Measurements from ENCODE around the gene TEX53. TPM values are rescaled to one million over a fixed set of nuclear protein-coding genes. Genes with fewer than 3 reads are reported as not detected.

The TEX53 gene
- total and polyA plus RNA-seq, 7 donors, result not detected

DNA sequence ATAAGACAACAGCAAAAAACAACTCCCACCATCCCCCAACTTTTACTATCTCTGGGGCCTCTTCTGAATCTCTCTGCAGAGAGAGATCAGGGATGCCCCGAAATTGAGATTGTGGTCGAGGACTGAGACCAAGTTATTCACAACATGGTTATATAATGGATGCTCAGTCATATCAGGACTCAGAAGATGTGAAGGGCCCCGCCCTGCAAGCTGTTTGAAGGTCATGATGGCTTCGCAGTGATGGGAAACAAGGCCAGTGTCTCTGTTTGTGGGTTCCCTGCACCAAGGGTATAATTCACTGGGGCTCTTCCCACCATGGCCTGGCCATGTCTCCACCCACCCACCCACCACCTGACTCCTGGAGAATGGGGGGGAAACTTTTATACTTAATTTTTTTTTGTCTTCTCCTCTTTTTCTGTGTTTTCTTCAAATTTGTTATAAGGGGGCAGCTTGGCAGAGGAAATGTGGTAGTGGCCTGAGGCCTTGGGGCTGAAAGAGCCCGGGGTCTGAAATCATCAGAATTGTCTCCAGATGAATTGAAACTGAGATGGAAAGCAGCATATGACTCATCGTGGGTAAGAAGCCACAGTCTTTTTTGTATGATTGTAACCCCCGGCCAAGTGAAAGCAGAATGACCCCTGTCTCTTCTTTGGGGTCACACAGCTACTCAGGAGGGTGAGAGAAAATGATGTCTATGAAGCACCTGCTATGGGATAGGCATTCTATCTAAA is 39.4 kb upstream of the TEX53 start:
- Histone ChIP-seq H3K9me3 (no peaks in the 10 kb centered on the region), H3K27ac (no peak overlapping the region), H3K36me3 (ENCODE audit: insufficient read depth in 1 of 2, low read depth in 1 of 2) (no peaks in the 10 kb centered on the region), H3K4me3 (no peak overlapping the region), H3K4me1 (no peaks in the 10 kb centered on the region), H3K27me3 (ENCODE audit: insufficient read depth in 3 of 3, low read length in 2 of 3) (no peaks in the 10 kb centered on the region)
- WGBS, 3 donors, result 80 to 87% (median 86%) methylated on average over 7 of the region's 7 CpGs
- intact Hi-C loops (cut with DNase I), result no loop called here
- no peak for TF ChIP-seq CTCF (IDR thresholded peaks at IDR 0.05)
- no peak for DNase-seq
- ATAC-seq, result no peak

- Histone ChIP-seq H3K9me3 (no peaks in the 10 kb centered on the region), H3K27me3 (ENCODE audit: insufficient read depth in 3 of 3, low read length in 2 of 3) (no peaks in the 10 kb centered on the region), H3K4me3 (no peak overlapping the region), H3K4me1 (no peaks in the 10 kb centered on the region), H3K27ac (no peak overlapping the region), H3K36me3 (ENCODE audit: insufficient read depth in 1 of 2, low read depth in 1 of 2) (no peaks in the 10 kb centered on the region)
- DNase-seq, result no peak
- no peak for ATAC-seq
- intact Hi-C loops (cut with DNase I), result no loop called here
- 81 to 88% (median 85%) methylated on average over 2 of the region's 2 CpGs for WGBS, 3 donors
- TF ChIP-seq CTCF (IDR thresholded peaks at IDR 0.05), result no peak
These were observed 38.3 kb upstream of the TEX53 start for GRCh38 chr9:114695948-114696347.

GRCh38 chr9:114694719-114695269 is 37.2 kb upstream of the TEX53 start:
- no peaks in the 10 kb centered on the region for H3K36me3 ChIP-seq (ENCODE audit: insufficient read depth in 1 of 2, low read depth in 1 of 2)
- WGBS, 3 donors, result 85 to 90% (median 87%) methylated on average over 6 of the region's 6 CpGs
- intact Hi-C loops (cut with DNase I), result no loop called here
- H3K4me1 ChIP-seq, result no peaks in the 10 kb centered on the region
- no peak for DNase-seq
- no peaks in the 10 kb centered on the region for H3K27me3 ChIP-seq (ENCODE audit: insufficient read depth in 3 of 3, low read length in 2 of 3)
- ATAC-seq, result no peak
- no peak for TF ChIP-seq CTCF (IDR thresholded peaks at IDR 0.05)
- H3K9me3 ChIP-seq, result no peaks in the 10 kb centered on the region
- no peak overlapping the region for H3K4me3 ChIP-seq
- H3K27ac ChIP-seq, result no peak overlapping the region

DNA sequence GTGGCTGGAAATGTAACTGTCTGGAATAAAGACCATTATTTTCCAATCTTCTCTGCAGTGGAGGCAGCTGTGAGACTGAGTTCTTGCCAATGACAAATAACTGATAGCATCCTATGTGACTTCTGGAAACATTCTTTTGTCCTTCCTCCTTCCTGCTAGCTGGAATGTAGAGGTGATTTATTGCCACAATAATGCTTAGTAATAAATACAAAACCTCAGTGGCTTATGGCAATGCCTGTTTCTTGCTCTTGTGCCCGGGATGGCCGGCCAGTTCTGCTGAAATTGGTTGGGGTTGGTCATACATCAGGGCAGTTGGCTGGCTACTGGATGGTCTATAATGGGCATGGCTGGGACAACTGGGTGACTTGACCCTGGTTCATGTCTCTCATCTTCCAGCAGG is 36.5 kb upstream of the TEX53 start:
- H3K27ac ChIP-seq, result no peak overlapping the region
- no peaks in the 10 kb centered on the region for H3K4me1 ChIP-seq
- no peak for DNase-seq
- 17 to 36% (median 35%) methylated on average over 2 of the region's 2 CpGs for WGBS, 3 donors
- H3K27me3 ChIP-seq (ENCODE audit: insufficient read depth in 3 of 3, low read length in 2 of 3), result no peaks in the 10 kb centered on the region
- H3K9me3 ChIP-seq, result no peaks in the 10 kb centered on the region
- H3K36me3 ChIP-seq (ENCODE audit: insufficient read depth in 1 of 2, low read depth in 1 of 2), result no peaks in the 10 kb centered on the region
- no peak overlapping the region for H3K4me3 ChIP-seq
- intact Hi-C loops (cut with DNase I), result no loop called here
- no peak for ATAC-seq
- no peak for TF ChIP-seq CTCF (IDR thresholded peaks at IDR 0.05)

Measured in psoas muscle (tissue), 8 donors.